HG02571 (cell line): ENCODE data around the gene DRGX.

Experiments used
- ATAC-seq: cut with Tn5 transposase; IDR thresholded peaks from one replicate; pipeline ENCODE4 v1.9.1; 2021; ENCODE audit warnings: mild to moderate bottlenecking, moderate library complexity; ENCODE audit not compliant: unreplicated experiment

The DRGX gene

GRCh38 chr10:49408519-49409306 is 12.8 kb upstream of the DRGX start:
- ATAC-seq: no peak

GRCh38 chr10:49407552-49408137 is 11.8 kb upstream of the DRGX start:
- no peak for ATAC-seq

- ATAC-seq: no peak
Measured at GRCh38 chr10:49407151-49407550, 11.3 kb upstream of the DRGX start.

GRCh38 chr10:49404321-49404878 is 8.5 kb upstream of the DRGX start:
- ATAC-seq: no peak

- ATAC-seq: no peak
Measured at GRCh38 chr10:49403363-49403762, 7.5 kb upstream of the DRGX start.

GRCh38 chr10:49400365-49400764 is 4.5 kb upstream of the DRGX start:
- no peak for ATAC-seq

- ATAC-seq: no peak
Measured at GRCh38 chr10:49398986-49399385, 3.1 kb upstream of the DRGX start.

GRCh38 chr10:49398000-49398861 is 2.3 kb upstream of the DRGX start:
- ATAC-seq: no peak

- no peak for ATAC-seq
Measured at GRCh38 chr10:49397036-49397999, 1.4 kb upstream of the DRGX start.

GRCh38 chr10:49396666-49396999 is 744 bp upstream of the DRGX start:
- no peak for ATAC-seq

GRCh38 chr10:49394933-49395740 is 752 bp downstream of the DRGX start:
- no peak for ATAC-seq

- ATAC-seq: no peak
Measured at GRCh38 chr10:49393757-49394156, 2.1 kb downstream of the DRGX start.

GRCh38 chr10:49393301-49393700 is 2.6 kb downstream of the DRGX start:
- no peak for ATAC-seq

GRCh38 chr10:49389361-49389933 is 6.4 kb downstream of the DRGX start:
- ATAC-seq: no peak

GRCh38 chr10:49388161-49388560 is 7.7 kb downstream of the DRGX start:
- no peak for ATAC-seq

- no peak for ATAC-seq
Measured at GRCh38 chr10:49387071-49387470, 8.8 kb downstream of the DRGX start.

- no peak for ATAC-seq
Measured at GRCh38 chr10:49385939-49386922, 9.7 kb downstream of the DRGX start.
